Muscle layer of colon (tissue), 2 donors: Measurements from ENCODE around the gene KCNJ4.
A peak's percentile ranks its signal among the peaks of the same experiment; 100 is the strongest.

ENCODE experiments used
- H3K27ac ChIP-seq: one replicate; pipeline ENCODE4 v1.7.0; 2013; ENCODE audit warnings: low read depth, mild to moderate bottlenecking, low read length, moderate library complexity
- H3K27me3 ChIP-seq, 2 donors: one replicate each; pipeline ENCODE4 v1.7.0; 2013; ENCODE audit warnings: low read length in 2 of 2, mild to moderate bottlenecking in 2 of 2; ENCODE audit not compliant: insufficient read depth in 2 of 2, control insufficient read depth in 1 of 2
- H3K36me3 ChIP-seq: one replicate; pipeline ENCODE4 v1.7.0; 2013; ENCODE audit warnings: mild to moderate bottlenecking, low read length; ENCODE audit not compliant: insufficient read depth
- H3K4me1 ChIP-seq: one replicate; pipeline ENCODE4 v1.7.0; 2013; ENCODE audit warnings: mild to moderate bottlenecking, low read length; ENCODE audit not compliant: insufficient read depth
- H3K4me3 ChIP-seq, 2 donors: one replicate each; pipeline ENCODE4 v1.7.0; 2013; ENCODE audit warnings: low read length in 2 of 2, low read depth in 1 of 2, mild to moderate bottlenecking in 1 of 2, moderate library complexity in 1 of 2
- H3K9ac ChIP-seq: one replicate; pipeline ENCODE4 v1.7.0; 2013; ENCODE audit warnings: low read length
- H3K9me3 ChIP-seq: one replicate; pipeline ENCODE4 v1.7.0; 2013; ENCODE audit warnings: mild to moderate bottlenecking, low read length
- donor health status: abdominal sarcoma.
- donor health status: Adenocarcinoma of cecum.

The KCNJ4 gene

DNA sequence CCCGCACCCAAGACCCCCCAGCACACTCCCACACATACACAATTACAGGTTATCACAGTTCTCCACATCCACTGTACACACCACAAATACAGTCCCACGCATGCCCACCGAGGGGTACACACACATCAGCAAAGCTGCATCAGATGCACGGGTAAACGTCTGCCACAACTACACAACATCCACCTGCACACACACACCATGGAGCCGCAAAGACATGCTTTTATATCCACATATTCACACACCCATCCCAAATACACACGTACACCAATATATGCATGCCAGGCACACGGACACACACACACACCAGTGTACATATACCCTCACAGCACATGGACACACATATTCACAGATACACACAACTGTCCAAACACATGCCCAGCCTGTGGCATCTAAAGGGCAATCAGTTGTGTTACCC is 5.4 kb upstream of the KCNJ4 start:
- H3K27me3 ChIP-seq = peaks cover 9 to 47% of the 10 kb centered on the region in 2 donors
- H3K27ac ChIP-seq = no peak overlapping the region
- no peaks in the 10 kb centered on the region for H3K4me1 ChIP-seq
- no peaks in the 10 kb centered on the region for H3K9me3 ChIP-seq
- no peaks in the 10 kb centered on the region for H3K36me3 ChIP-seq
- H3K4me3 ChIP-seq = no peak overlapping the region
- H3K9ac ChIP-seq = no peak overlapping the region

- no peak overlapping the region for H3K27ac ChIP-seq
- no peak overlapping the region for H3K4me3 ChIP-seq
- H3K9ac ChIP-seq = no peak overlapping the region
- H3K4me1 ChIP-seq = no peaks in the 10 kb centered on the region
- no peaks in the 10 kb centered on the region for H3K36me3 ChIP-seq
- H3K9me3 ChIP-seq = no peaks in the 10 kb centered on the region
- H3K27me3 ChIP-seq = peaks cover 22 to 68% of the 10 kb centered on the region in 2 donors
These were observed 2.1 kb upstream of the KCNJ4 start for GRCh38 chr22:38456841-38457699.

DNA sequence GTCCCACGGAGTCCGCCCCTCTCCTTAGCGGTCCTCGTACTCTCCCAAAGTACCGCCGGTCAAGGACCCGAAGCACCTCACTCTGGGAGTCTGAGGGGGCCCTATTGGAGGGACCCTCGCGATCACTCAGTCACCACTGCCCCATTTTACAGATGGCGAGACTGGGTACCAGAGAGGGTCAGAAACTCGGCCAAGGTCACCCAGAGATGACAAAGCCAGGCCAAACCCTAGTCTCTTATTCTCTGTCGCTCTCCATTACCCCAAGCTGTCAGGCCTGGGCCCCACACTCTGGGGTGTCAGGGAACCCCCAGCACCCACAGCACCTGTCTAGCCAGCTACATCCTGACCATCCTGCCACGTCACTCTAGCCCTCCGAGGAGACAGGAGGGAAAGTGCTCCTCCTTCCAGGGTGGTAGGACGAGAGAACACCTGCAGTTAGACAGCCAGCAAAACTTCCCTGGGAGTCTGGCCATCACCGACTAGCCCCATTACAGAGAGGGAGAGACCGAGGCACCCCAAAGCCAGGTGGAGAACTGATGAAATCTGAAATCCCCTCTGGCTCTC is 1.4 kb upstream of the KCNJ4 start:
- H3K9ac ChIP-seq = no peak overlapping the region
- no peaks in the 10 kb centered on the region for H3K36me3 ChIP-seq
- H3K4me1 ChIP-seq = no peaks in the 10 kb centered on the region
- H3K27ac ChIP-seq = no peak overlapping the region
- no peak overlapping the region for H3K4me3 ChIP-seq
- H3K9me3 ChIP-seq = no peaks in the 10 kb centered on the region
- peaks cover 22 to 71% of the 10 kb centered on the region in 2 donors for H3K27me3 ChIP-seq

DNA sequence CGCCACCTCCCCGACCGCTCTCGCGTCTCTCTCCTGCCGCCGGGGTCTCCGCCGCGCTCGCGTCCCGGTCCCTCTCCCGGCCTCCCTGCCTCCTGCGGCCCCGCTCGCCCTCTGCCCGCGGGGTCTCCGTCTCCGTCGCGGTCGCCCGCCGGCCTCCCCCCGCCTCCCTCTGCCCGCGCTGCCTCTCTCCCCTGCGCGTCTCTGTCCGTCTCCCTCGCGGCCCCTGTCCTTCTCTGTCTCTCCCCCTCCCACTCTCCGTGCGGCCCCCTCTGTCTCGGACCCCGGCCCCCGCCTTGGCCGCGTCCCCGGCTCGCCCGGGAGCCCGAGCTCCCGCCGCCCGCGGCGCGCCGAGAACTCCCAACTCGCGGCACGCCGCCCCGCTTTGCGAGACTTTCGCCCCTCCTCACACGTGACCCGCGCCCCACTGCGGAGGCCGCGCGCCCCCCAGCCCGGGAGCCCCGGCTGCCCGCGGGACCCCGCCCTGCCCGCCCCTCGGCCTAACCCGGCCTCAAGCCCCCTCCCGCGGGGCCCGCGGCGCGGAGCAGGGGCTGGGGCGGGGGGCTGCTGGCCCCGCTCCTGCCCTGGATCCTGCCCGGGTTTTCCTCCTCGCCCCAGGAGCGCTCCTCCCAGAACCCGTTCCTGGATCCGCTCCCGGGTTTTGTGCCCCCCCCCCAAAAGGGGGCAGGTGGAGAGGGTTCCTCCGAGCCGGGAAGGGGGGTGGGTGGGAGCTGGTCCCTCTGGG is 702 bp upstream of the KCNJ4 start:
- H3K27ac ChIP-seq = no peak overlapping the region
- H3K9me3 ChIP-seq = no peaks in the 10 kb centered on the region
- no peak overlapping the region for H3K9ac ChIP-seq
- H3K27me3 ChIP-seq = peaks cover 22 to 71% of the 10 kb centered on the region in 2 donors
- no peaks in the 10 kb centered on the region for H3K4me1 ChIP-seq
- no peaks in the 10 kb centered on the region for H3K36me3 ChIP-seq
- peak overlapping the region in 1 of 2 donors; percentile 36 for H3K4me3 ChIP-seq

- H3K27ac ChIP-seq = no peak overlapping the region
- H3K9ac ChIP-seq = no peak overlapping the region
These were observed 485 bp downstream of the KCNJ4 start for GRCh38 chr22:38454353-38455075.

GRCh38 chr22:38453996-38454352 is 1.0 kb downstream of the KCNJ4 start:
- Histone ChIP-seq H3K4me1 (no peaks in the 10 kb centered on the region), H3K4me3 (no peak overlapping the region), H3K9me3 (no peaks in the 10 kb centered on the region), H3K36me3 (no peaks in the 10 kb centered on the region), H3K27ac (no peak overlapping the region), H3K27me3 (peaks cover 22 to 74% of the 10 kb centered on the region in 2 donors), H3K9ac (no peak overlapping the region)

More at GRCh38 chr22:38454353-38455075, 485 bp downstream of the KCNJ4 start:
- H3K9me3 ChIP-seq = no peaks in the 10 kb centered on the region
- H3K4me3 ChIP-seq = peak overlapping the region in 1 of 2 donors; percentile 38
- no peaks in the 10 kb centered on the region for H3K4me1 ChIP-seq
- H3K27me3 ChIP-seq = peaks cover 22 to 76% of the 10 kb centered on the region in 2 donors
- H3K36me3 ChIP-seq = no peaks in the 10 kb centered on the region

- H3K27me3 ChIP-seq = peaks cover 17 to 70% of the 10 kb centered on the region in 2 donors
- no peaks in the 10 kb centered on the region for H3K4me1 ChIP-seq
- no peak overlapping the region for H3K9ac ChIP-seq
- H3K27ac ChIP-seq = no peak overlapping the region
- no peak overlapping the region for H3K4me3 ChIP-seq
- H3K9me3 ChIP-seq = no peaks in the 10 kb centered on the region
- H3K36me3 ChIP-seq = no peaks in the 10 kb centered on the region
These were observed 1.8 kb downstream of the KCNJ4 start for GRCh38 chr22:38453066-38453672.

GRCh38 chr22:38452373-38453065 is 2.5 kb downstream of the KCNJ4 start:
- Histone ChIP-seq H3K36me3 (no peaks in the 10 kb centered on the region), H3K9me3 (no peaks in the 10 kb centered on the region), H3K9ac (no peak overlapping the region), H3K27ac (no peak overlapping the region), H3K4me1 (no peaks in the 10 kb centered on the region), H3K27me3 (peaks cover 17 to 67% of the 10 kb centered on the region in 2 donors), H3K4me3 (no peak overlapping the region)

DNA sequence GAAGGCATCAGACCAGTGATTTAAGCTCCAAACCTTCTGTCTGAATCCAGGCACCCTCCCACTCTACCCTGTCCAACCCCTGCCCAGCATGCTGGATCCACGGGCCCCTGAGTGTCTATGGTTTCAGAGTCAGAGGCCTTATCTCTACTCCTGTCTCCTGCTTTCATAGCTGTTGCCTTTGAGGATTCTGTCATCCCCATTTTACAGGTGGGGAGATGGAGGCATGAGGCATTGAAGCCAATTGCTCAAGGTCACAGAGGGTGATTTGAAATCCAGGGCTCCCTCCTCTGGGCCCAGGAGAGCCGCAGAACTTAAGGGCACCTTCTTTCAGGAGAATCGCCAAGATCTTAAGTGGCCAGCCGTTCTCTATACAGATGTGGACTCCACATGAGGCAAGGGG is 3.1 kb downstream of the KCNJ4 start:
- Histone ChIP-seq H3K4me1 (no peaks in the 10 kb centered on the region), H3K9me3 (no peaks in the 10 kb centered on the region), H3K27ac (no peak overlapping the region), H3K36me3 (no peaks in the 10 kb centered on the region), H3K9ac (no peak overlapping the region), H3K27me3 (peaks cover 17 to 68% of the 10 kb centered on the region in 2 donors), H3K4me3 (no peak overlapping the region)

GRCh38 chr22:38451404-38451803 is 3.6 kb downstream of the KCNJ4 start:
- Histone ChIP-seq H3K4me1 (no peaks in the 10 kb centered on the region), H3K27ac (no peak overlapping the region), H3K9me3 (no peaks in the 10 kb centered on the region), H3K4me3 (no peak overlapping the region), H3K27me3 (peaks cover 17 to 67% of the 10 kb centered on the region in 2 donors), H3K9ac (no peak overlapping the region), H3K36me3 (no peaks in the 10 kb centered on the region)
